GM19372 (cell line): ENCODE data around the gene LHPP.
A peak's percentile ranks its signal among the peaks of the same experiment; 100 is the strongest.
"Not testable (repeated sequence)": the region's sequence is repeated elsewhere in the genome, so short reads cannot be mapped to it uniquely, and the experiment has no call there.

Experiments used
- ATAC-seq: cut with Tn5 transposase; IDR thresholded peaks from one replicate; pipeline ENCODE4 v1.9.1; 2021; ENCODE audit warnings: mild to moderate bottlenecking, low read depth, moderate library complexity; ENCODE audit not compliant: unreplicated experiment

LHPP gene, protein sequence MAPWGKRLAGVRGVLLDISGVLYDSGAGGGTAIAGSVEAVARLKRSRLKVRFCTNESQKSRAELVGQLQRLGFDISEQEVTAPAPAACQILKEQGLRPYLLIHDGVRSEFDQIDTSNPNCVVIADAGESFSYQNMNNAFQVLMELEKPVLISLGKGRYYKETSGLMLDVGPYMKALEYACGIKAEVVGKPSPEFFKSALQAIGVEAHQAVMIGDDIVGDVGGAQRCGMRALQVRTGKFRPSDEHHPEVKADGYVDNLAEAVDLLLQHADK

DNA sequence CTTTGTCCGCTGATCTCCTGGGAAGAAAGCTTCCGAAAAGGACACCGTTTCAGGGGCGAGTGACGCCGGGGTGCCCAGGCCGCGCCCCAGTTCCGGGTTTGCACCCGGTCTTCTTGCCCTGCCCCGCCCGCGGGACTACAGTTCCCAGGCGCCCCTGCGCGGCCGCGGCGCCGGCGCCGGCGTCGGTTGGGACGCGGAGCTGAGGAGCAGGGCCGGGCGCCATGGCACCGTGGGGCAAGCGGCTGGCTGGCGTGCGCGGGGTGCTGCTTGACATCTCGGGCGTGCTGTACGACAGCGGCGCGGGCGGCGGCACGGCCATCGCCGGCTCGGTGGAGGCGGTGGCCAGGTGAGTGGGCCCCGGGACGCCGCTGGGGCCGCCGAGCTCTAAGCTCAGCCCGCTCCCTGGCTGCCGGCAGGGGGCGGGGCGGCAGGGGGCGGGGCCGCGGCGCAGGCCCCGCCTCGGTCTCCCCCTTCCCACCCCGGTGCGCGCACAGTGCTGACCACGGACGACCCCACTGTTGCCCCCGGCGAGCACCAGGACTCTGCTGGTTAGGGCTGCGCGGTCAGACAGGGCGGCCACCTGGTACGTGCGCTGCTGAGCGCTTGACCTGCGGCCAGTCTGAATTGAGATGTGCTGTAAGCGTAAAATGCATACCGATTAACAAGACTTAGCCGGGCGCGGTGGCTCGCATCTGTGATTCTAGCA lies at the start of gene LHPP:
Gene LHPP (plus strand): TSS at position 182 of the 706 bp plus-strand sequence. CDS start 40 bp downstream, at position 222.
- peak; percentile 93 for ATAC-seq

DNA sequence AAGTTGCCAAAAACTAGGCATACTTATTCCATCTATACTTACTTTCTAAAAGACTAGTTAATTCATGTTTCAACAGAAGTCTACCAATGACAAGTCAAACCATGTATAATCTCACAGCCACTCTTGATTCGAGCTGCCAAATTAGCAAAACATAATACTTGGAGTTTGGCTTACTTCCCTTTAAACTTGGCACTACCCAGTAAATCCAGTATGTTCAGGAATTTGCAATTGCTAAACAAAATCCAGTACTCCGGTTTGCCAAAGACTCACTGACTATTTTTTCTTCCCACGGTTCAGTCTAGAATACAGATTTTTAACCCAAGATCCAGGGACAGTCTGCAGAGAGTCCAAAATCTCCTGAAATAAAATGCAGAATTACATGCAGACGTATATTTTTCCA lies 47.5 kb upstream of the LHPP start:
- ATAC-seq = no peak

DNA sequence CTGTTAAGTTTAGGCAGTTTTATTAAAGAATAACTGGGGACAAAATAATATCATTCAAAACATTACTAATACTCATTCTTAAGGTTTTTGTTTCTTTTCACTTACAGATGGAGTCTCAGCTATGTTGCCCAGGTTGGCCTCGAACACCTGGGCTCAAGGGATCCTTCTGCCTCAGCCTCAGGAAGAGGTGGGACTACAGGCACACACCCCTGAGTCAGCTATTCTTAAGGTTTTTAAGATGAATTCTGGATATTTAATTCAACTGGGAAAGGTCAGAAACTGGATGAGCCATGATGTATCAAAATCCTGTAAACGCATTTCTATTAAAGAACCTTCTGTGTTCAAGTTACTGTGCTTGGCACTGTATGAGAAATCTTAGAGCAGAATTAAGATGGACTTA lies 46.4 kb upstream of the LHPP start:
- no peak for ATAC-seq

DNA sequence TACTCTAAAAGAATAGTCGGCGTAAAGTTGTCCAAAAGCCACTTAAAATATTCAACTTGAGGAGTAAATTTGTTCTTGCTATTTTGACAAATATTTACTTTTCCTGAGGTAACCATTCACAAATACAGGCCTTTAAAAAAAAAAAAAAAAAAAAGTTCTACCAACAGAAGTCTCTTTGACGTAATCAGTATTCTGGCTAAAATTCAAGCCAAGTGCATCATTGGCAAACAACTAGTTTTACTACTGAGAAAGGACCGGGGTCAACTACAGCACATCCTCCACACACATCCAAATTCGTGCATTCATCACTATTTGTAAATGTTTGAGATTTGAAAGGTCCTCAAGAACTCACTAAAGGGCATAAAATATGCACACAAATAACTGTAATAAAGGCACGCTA lies 44.9 kb upstream of the LHPP start:
- ATAC-seq = no peak

DNA sequence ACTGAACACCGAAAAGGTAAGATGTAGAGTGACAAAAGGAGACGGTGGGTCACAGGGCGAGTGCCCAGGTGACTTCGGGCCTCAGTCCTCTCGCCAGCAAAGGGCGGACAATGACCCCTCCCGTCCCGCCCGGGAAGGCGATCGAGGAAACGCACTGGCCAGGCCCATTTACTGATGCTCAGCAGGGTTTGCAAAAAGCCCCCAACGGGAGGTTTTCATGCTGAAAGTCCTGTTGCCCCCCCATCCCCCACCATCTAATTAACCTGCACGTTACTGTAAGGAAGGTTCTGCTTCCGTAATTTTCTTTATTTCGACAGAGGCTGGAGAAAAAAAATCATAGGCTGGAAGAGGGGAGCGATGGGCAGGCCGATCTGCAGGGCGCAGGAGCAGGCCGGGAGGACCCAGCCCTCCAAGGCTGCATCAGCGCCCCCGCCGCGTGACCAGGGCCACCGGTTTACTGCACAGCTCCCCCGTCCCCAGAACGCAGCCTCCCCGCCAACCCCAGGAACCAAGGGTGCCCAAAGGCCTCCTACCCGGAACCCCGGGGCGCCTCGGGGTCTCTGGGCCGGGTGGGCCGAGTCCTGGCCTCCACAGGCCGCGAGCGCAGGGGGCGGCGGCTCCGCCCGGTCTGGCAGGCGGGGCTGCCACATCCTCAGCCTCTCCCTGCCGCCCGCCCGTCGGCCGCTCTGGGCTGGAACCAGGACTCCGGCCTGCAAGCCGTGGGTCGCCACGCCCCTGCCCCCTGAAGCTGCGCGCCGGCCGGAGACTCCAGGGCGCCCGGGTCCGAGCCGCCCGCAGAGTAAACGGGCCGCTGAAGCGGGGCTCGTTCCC lies 43.5 kb upstream of the LHPP start:
- peak; percentile 28 for ATAC-seq

DNA sequence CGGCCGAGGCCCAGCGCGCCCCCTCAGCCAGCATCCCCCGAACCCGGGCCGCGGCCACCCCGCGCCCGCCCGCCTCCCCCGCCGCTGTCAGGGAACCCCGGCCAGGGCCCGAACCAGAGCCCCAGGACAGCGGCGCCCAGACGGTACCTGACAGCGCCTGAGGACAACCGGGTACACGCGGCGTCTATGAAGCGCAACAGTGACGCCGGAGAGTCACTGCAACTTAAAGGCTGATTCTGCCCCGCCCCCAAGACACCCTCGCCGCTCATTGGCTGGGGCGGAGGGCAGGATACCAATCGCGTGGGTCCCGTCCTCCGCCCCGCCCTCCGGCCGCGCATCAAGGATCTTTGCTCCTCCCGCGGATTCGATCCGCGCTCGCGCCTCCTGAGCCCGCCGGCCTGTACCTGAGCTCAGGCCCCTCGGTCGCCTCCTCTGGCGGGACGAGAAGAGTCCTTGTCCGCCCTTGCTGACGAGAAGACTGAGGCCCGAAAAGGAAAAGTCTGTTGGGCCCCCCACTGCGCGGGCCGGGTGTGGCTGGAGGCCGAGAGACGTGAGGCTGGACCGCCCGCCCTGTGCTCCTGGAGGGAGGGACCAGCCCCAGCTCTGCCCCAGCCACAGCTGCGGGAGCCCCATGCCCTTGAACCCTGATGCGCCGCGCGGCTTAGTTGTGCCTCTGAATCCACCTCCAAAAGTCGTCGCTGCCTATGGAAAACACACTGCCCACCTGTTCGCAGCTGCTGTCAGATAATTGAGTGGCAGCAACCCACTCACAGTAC lies 42.7 kb upstream of the LHPP start, which contains the start of gene OAT:
Gene OAT (minus strand): TSS at position 198 of the 776 bp plus-strand sequence. CDS start 6,752 bp downstream, outside the sequence.
- peak; percentile 90 for ATAC-seq

DNA sequence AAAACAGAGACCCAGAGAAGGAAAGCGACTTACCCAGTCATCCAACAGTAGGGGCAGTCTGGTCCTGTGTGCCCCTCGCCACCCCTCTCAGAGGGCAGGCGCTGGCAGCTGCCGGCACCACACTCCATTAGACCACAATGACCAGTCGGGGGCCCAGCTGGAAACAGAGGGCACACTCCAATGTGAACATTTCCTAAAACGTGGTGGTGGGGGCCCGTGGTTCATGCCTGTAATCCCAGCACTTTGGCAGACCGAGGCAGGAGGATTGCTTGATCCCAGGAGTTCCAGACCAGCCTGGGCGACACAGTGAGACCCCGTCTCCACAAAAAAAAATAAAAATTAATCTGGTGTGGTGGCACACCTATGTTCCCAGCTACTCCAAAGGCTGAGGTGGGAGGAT lies 42.0 kb upstream of the LHPP start:
- ATAC-seq = no peak

DNA sequence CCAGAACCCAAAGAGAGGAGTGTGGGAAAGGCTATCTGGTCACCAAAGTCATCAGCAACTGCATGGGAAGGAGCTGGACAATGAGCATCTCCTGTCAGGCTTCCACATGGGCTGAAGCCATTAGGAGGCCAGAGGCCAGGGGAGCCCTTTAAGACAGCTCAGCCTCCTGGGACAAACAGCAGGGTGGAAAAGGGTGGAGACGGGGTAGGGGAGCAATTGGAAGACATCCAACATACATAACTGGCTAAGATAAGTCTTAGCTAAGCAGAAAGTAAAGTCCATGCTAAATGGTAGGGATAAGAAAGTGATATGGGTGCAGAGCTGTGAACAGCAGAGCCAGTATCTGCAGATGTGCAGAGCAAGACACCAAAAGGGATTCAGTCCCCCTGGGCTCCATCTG lies 41.4 kb upstream of the LHPP start:
- ATAC-seq = no peak

DNA sequence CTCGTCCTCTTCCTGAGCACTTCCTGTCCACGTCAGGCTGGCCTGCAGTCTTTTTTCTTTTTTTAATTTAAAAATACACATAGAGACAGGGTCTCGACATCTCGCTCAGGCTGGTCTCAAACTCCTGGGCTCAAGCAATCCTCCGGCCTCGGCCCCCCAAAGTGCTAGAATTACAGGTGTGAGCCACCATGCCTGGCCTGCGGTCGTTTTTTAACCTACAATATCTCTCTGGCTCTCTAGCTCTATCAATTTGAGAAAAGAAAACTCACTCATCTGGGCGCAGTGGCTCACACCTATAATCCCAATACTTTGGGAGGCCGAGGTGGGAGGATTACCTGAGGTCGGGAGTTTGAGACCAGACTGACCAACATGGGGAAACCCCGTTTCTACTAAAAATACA lies 38.9 kb upstream of the LHPP start:
- no peak for ATAC-seq

DNA sequence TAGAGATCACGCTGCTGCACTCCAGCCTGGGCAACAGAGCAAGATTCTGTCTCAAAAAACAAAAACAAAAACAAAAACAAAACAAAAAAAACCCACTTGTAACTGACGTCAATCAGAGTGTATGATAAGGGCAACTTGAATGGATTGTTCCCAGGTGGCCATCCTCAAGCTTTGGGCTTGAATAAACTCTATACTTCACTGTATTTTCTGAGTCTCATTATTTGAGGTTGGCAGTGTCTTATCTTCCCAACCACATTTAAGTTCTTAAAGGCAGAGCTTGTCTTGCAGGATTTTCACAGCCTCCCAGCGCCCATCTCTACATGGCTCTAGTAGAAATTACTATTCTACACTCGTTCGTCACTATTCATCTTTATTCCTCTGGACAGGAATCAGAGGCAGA lies 37.8 kb upstream of the LHPP start:
- no peak for ATAC-seq

DNA sequence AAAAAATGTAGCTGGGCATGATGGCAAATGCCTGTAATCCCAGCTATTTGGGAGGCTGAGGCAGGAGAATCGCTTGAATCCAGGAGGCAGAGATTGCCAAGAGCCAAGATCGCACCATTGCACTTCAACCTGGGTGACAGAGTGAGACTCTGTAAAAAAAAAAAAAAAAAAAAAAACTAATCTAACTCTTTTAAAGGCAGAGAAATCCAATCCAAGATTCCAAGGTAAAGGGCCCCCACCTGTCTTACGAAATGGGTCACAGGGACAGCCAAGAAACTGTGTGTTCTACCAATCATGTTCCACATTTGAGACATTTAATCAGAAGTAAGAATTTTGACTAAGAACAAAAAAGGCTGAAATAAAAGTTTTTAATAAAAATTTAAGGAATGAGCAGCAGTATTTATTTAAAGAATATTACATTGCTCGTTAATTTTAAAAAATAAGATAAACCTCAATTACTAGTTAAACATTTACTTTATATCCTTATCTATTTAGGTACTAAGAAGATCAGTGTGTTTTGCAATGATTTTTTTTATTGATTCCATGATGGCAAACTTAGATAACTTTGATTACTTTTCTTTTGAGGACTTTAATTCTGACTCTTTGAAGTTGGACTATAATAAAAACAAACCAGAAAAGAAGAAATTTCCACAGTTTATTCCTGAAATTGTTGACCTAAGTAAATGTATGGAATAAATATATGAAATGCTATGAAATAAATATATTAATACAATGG lies 36.2 kb upstream of the LHPP start:
- no peak for ATAC-seq

DNA sequence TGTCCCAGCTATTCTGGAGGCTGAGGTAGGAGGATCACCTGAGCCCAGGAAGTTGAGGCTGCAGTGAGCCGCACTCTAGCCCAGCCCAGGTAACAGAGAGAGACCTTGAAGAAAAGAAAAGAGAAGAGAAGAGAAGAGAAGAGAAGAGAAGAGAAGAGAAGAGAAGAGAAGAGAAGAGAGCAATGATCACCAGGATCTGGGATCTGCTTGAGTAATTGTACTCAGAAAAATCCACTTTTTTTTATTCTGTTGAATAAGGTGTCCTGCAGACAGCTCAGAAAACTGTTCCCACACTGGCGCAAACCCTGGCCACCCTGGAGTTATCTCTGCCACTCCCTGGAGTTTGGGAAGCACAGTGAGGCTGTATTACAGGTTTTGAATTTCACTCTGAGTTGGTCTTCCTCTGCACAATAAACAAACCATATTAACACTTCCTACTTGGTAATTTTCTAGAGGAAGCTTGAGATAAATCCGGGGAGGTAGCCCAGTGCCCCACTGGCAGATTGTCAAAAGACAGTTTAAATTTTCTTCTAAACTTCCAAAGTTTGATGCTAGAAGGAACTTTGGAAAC lies 33.3 kb upstream of the LHPP start:
- no peak for ATAC-seq

DNA sequence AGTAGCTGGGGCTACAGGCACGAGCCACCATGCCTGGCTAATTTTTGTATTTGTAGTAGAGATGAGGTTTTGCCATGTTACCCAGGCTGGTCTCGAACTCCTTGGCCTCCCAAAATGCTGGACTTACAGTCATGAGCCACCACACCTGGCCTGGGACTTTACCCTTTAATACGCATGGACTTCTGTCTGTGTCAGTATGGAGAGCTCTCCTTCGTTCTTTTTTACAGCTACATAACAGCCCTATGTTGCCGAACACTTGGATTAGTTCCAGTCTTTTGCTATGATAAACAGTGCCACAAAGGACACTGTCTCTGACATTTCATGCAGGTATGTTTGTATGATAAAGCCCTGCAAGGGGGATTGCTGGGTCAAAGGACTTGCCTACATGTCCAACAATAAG lies 32.0 kb upstream of the LHPP start:
- no peak for ATAC-seq

DNA sequence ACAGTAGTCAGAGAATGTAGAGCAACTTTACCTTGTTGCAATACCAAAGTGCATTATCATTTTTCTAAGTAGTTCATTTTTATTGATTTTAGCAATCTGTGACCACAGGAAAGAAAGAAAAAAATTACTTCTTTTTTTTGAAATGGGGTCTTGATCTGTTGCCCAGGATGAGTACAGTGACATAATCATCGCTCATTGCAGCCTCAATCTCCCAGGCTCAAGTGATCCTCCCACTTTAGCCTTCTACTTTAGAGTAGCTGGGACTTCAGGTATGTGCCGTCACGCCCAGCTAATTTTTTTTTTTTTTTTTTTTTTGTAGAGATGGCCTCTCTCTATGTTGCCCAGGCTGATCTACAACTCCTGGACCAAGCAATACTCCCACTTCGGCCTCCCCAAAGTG lies 31.5 kb upstream of the LHPP start:
- ATAC-seq = no peak

DNA sequence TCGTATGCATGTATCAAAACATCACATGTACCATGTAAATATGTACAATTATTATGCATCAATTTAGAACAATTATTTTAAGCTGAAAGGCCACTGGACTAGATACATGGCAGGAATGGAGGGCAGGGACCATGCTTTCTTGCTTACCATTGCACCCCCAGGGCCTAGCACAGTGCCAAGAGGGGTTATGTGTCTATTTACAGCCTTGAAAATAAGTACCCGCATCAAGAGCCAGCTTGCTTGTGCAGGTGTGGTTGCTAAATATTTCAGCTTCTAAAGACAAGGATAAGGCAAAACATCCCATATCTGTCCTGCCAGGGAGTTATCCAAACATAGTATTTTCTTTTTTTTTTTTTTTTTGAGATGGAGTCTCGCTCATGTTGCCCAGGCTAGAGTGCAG lies 28.2 kb upstream of the LHPP start:
- no peak for ATAC-seq

DNA sequence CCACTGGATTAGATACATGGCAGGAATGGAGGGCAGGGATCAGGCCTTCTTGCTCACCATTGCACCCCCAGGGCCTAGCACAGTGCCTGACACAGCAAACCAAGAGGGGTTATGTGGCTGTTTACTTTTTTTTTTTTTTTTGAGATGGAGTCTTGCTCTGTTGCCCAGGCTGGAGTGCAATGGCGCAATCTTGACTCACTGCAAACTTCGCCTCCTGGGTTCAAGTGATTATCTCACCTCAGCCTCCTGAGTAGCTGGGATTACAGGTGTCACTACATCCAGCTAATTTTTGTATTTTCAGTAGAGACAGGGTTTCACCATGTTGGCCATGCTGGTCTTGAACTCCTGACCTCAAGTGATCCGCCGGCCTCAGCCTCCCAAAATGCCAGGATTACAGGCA lies 25.9 kb upstream of the LHPP start:
- ATAC-seq = not testable (repeated sequence)

DNA sequence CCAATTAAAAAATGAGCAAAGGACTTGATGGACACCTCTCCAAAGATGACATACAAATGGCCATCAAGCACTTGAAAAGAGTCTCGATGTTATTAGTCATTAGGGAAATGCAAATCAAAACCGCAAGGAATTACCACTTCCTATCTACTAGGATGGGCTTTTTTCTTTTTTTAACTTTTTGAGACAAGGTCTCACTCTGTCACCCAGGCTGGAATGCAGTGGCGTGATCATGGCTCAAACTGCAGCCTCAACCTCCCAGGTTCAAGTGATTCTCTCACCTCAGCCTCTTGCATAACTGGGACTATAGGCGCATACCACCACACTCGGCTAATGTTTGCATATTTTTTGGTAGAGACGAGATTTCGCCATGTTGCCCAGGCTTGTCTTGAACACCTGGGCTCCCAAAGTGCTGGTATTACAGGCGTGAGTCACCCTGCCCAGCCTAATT lies 25.4 kb upstream of the LHPP start:
- peak; percentile 66 for ATAC-seq

DNA sequence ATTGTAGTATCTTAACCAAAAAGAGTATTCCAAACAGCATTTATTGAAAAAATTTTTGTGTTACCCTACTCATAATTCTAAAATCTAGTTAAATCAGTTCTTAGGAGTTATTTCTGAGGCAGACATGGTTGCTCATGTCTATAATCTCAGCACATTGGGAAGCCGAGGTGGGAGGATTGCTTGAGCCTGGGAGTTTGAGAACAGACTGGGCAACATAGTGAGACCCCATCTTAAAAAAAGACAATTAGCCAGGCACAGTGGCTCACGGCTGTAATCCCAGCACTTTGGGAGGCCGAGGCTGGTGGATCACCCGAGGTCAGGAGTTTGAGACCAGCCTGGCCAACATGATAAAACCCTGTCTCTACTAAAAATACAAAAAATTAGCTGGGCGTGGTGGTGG lies 19.9 kb upstream of the LHPP start:
- ATAC-seq = not testable (repeated sequence)
